Subcutaneous adipose tissue (tissue), 4 donors: ENCODE measurements around the gene TEX54. TPM values are rescaled to one million over a fixed set of nuclear protein-coding genes. Genes with fewer than 3 reads are reported as not detected.

Source experiments
- CTCF ChIP-seq: fragments of 450-650 bp; IDR thresholded peaks from one replicate; pipeline ENCODE4 v1.5.1; 2016; ENCODE audit warnings: low read depth, mild to moderate bottlenecking, control low read depth, antibody characterized with exemption, moderate library complexity
- total RNA-seq, 4 donors: library from RNA; depleted of rRNA; stranded (reverse); fragments of >200 nt; gene quantifications; one replicate each; pipeline ENCODE4 v1.1.0, GENCODE V29; 2016

The TEX54 gene
- total RNA-seq, 4 donors from 2014 or later = not detected

GRCh38 chr11:62852523-62853188, 20.0 kb upstream of the TEX54 start:
- TF ChIP-seq CTCF = no peak

- no peak for TF ChIP-seq CTCF
These were observed 19.3 kb upstream of the TEX54 start for GRCh38 chr11:62851807-62852522.

GRCh38 chr11:62850911-62851806, 18.5 kb upstream of the TEX54 start:
- TF ChIP-seq CTCF = no peak

GRCh38 chr11:62847767-62848314, 15.2 kb upstream of the TEX54 start:
- TF ChIP-seq CTCF = no peak

- TF ChIP-seq CTCF = no peak
These were observed 13.5 kb upstream of the TEX54 start for GRCh38 chr11:62846177-62846576.

- no peak for TF ChIP-seq CTCF
These were observed 11.5 kb upstream of the TEX54 start for GRCh38 chr11:62844154-62844553.
